Effector memory CD8-positive, alpha-beta T cell (primary cell): Measurements from ENCODE around the gene AGBL5.
"Not testable (repeated sequence)": the region's sequence is repeated elsewhere in the genome, so short reads cannot be mapped to it uniquely, and the experiment has no call there.

Experiments
- ATAC-seq: fragments of 150-1000 bp; cut with Tn5 transposase; replicated peaks from 2 replicates; pipeline ENCODE4 v1.10.0; 2021; ENCODE audit warnings: mild to moderate bottlenecking, moderate library complexity
- DNase-seq, 3 experiments: peaks; one replicate each; pipeline ENCODE4 v3.0.0; 2021
- H3K27ac Mint-ChIP-seq, 2 donors: one replicate each; pipeline ENCODE4 v1.8.0; 2022; ENCODE audit warnings: mild to moderate bottlenecking in 2 of 2, mixed read lengths in 2 of 2, moderate library complexity in 2 of 2
- H3K27me3 Mint-ChIP-seq, 2 donors: one replicate each; pipeline ENCODE4 v1.8.0; 2022; ENCODE audit warnings: mixed read lengths in 2 of 2
- H3K36me3 Mint-ChIP-seq: one replicate; pipeline ENCODE4 v1.8.0; 2022; ENCODE audit warnings: mild to moderate bottlenecking, moderate library complexity, mixed read lengths; ENCODE audit not compliant: insufficient read depth
- H3K4me1 Mint-ChIP-seq, 2 donors: one replicate each; pipeline ENCODE4 v1.8.0; 2022; ENCODE audit warnings: low read depth in 2 of 2, mixed read lengths in 2 of 2
- H3K4me3 Mint-ChIP-seq, 2 donors: one replicate each; pipeline ENCODE4 v1.8.0; 2022; ENCODE audit warnings: mild to moderate bottlenecking in 2 of 2, mixed read lengths in 2 of 2, moderate library complexity in 2 of 2
- H3K9me3 Mint-ChIP-seq, 2 donors: one replicate each; pipeline ENCODE4 v1.8.0; 2022; ENCODE audit warnings: mixed read lengths in 2 of 2

The AGBL5 gene

DNA sequence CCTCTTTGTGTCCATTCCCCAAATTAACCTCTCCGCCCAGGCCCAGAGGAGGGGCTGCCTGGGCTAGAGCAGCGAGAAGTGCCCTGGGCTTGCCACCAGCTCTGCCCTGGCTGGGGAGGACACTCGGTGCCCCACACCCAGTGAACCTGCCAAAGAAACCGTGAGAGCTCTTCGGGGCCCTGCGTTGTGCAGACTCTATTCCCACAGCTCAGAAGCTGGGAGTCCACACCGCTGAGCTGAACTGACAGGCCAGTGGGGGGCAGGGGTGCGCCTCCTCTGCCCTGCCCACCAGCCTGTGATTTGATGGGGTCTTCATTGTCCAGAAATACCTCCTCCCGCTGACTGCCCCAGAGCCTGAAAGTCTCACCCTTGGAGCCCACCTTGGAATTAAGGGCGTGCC, 48.6 kb downstream of the AGBL5 start:
- Mint-ChIP-seq H3K27ac (no peak overlapping the region), H3K4me3 (no peak overlapping the region), H3K9me3 (no peaks in the 10 kb centered on the region), H3K27me3 (peaks cover 0 to 27% of the 10 kb centered on the region in 2 donors), H3K4me1 (peaks cover 7 to 20% of the 10 kb centered on the region in 2 donors), H3K36me3 (no peaks in the 10 kb centered on the region)
- ATAC-seq (no peak), DNase-seq (no peak)

DNA sequence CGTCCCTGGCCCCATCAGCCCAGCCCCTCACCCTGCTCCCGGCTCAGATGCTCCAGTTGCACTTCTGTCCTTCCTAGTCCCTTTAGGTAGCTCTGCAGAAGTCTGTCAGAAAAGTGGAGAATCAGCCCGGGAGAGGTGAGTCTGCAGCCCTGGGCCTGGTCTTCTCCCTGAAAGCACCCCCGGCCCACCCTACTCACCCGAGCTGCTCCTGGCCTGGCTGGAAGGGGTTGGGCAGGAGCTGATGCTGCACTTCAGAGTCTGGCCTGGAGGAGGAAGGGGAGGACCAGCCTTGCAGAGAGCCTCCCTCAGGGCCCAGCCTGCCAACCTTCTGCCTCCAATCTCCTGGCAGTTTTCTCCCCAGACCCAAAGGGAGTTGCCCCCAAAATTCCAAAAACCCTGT, 50.9 kb downstream of the AGBL5 start:
- no peak overlapping the region for H3K27ac Mint-ChIP-seq
- ATAC-seq: no peak
- DNase-seq: no peak
- H3K9me3 Mint-ChIP-seq: no peaks in the 10 kb centered on the region
- peaks cover 7 to 42% of the 10 kb centered on the region in 2 donors for H3K27me3 Mint-ChIP-seq
- no peaks in the 10 kb centered on the region for H3K36me3 Mint-ChIP-seq
- H3K4me3 Mint-ChIP-seq: no peak overlapping the region
- H3K4me1 Mint-ChIP-seq: peaks cover 0 to 6% of the 10 kb centered on the region in 2 donors

DNA sequence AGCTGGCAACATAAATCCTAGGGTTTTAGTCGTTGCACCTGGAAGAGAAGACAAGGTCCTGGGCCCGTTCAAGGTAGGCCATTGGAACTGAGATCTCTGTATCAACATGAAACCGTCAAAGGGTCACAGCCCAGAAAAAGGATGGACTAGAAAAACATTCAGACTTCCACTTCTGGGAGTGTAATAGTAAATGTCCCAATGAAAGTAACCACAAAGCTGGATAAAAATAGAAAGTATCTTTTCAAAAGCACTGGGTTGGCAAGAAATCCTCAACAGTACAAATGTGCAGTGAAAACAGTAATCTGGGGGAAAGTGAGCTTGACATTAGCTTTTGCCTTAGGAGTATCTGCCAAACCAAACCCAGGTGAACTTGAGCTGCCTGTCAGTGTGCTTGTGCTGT, 54.5 kb downstream of the AGBL5 start:
- H3K27ac Mint-ChIP-seq: no peak overlapping the region
- H3K4me1 Mint-ChIP-seq: no peaks in the 10 kb centered on the region
- peaks cover 7 to 49% of the 10 kb centered on the region in 2 donors for H3K27me3 Mint-ChIP-seq
- H3K36me3 Mint-ChIP-seq: no peaks in the 10 kb centered on the region
- DNase-seq (no peak), ATAC-seq (no peak)
- no peak overlapping the region for H3K4me3 Mint-ChIP-seq
- H3K9me3 Mint-ChIP-seq: no peaks in the 10 kb centered on the region

DNA sequence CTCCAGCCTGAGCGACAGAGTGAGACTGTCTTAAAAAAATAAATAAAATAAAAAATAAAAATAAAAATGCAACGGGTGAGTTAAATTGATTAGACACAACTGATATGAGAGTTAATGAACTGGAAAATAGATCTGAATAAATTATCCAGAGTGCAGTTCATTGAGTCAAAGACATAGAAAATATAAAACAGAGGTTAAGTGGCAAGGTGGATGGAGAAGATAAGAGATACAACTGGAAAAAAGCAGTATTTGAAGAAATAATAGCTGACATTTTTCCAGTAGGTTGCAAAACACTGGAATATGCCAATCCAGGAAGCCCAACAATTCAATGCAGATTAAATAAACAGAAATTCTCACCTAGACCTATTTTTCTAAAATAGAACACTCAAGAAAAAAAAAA, 56.8 kb downstream of the AGBL5 start:
- Mint-ChIP-seq H3K4me1 (no peaks in the 10 kb centered on the region), H3K4me3 (no peak overlapping the region), H3K27me3 (peaks cover 13 to 35% of the 10 kb centered on the region in 2 donors), H3K9me3 (no peaks in the 10 kb centered on the region), H3K36me3 (no peaks in the 10 kb centered on the region), H3K27ac (no peak overlapping the region)
- no peak for ATAC-seq
- no peak for DNase-seq

DNA sequence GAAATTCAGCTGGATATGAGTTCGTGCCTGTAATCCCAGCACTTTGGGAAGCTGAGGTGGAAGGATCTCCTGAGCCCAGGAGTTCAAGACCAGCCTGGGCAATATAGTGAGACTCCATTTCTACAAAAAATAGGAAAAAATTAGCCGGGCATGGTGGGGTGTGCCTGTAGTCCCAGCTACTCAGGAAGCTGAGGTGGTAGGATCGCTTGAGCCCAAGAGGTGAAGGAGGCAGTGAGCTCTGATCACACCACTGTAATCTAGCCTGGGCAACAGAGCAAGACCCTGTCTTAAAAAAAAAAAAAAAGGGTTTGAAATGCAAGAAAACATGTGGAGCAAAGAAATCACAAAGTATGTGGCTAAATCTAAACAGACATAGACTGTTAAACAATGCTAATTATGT, 57.6 kb downstream of the AGBL5 start:
- no peak for DNase-seq
- Mint-ChIP-seq H3K4me3 (no peak overlapping the region), H3K9me3 (no peaks in the 10 kb centered on the region), H3K4me1 (no peaks in the 10 kb centered on the region), H3K36me3 (no peaks in the 10 kb centered on the region), H3K27ac (no peak overlapping the region), H3K27me3 (peaks cover 13 to 33% of the 10 kb centered on the region in 2 donors)
- ATAC-seq: no peak

DNA sequence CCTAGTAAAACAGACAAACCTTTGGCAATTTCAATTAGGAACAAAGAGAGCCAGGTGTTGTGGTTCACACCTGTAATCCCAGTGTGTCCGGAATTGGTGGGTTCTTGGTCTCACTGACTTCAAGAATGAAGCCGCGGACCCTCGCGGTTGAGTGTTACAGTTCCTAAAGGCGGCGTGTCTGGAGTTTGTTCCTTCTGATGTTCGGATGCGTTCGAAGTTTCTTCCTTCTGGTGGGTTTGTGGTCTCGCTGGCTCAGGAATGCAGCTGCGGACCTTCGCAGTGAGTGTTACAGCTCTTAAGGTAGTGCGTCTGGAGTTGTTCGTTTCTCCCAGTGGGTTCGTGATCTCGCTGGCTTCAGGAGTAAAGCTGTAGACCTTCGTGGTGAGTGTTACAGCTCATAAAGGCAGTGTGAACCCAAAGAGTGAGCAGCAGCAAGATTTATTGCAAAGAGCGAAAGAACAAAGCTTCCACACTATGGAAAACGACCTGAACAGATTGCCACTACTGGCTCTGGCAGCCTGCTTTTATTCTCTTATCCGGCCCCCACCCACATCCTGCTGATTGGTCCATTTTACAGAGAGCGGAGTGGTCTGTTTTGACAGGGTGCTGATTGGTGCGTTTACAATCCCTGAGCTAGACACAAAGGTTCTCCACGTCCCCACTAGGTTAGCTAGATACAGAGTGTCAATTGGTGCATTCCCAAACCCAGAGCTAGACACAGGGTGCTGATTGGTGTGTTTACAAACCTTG, 59.3 kb downstream of the AGBL5 start:
- not testable (repeated sequence) for ATAC-seq, DNase-seq, H3K9me3 Mint-ChIP-seq, H3K36me3 Mint-ChIP-seq, H3K27ac Mint-ChIP-seq, H3K4me1 Mint-ChIP-seq, H3K4me3 Mint-ChIP-seq
- peaks cover 11 to 31% of the 10 kb centered on the region in 2 donors for H3K27me3 Mint-ChIP-seq

DNA sequence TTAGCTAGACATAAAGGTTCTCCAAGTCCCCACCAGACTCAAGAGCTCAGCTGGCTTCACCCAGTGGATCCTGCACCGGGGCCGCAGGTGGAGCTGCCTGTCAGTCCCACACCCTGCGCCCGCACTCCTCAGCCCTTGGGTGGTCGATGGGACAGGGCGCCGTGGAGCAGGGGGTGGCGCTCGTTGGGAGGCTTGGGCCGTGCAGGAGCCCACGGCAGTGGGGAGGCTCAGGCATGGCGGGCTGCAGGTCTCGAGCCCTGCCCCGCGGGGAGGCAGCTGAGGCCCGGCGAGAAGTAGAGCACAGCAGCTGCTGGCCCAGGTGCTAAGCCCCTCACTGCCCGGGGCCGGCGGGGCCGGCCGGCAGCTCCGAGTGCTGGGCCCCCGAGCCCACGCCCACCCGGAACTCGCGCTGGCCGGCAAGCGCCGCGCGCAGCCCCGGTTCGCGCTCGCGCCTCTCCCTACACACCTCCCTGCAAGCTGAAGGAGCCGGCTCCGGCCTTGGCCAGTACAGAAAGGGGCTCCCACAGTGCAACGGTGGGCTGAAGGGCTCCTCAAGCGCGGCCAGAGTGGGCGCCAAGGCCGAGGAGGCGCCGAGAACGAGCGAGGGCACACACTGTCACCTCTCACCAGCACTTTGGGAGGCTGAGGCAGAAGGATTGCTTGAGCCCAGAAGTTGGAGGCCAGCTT, 60.1 kb downstream of the AGBL5 start:
- not testable (repeated sequence) for H3K9me3 Mint-ChIP-seq, ATAC-seq

DNA sequence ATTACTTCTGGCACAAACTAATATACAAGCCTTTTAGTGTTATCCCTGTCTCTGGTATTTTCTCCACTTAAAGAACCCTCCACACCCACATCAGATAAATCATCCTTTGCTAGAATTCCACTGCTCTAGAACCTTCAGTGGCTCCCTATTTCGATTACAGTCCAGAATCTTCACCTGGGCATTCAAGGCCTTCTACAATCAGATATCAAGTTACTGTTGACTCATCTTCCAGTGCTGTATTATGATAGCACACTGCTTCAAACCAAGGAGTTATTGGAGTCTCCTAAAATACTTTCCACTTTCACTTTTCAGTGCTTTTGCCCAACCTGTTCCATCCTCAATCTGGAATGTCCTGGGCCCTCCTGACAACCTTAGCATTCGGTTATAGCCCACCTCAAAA, 64.1 kb downstream of the AGBL5 start:
- Mint-ChIP-seq H3K27me3 (peaks cover 32 to 53% of the 10 kb centered on the region in 2 donors), H3K4me1 (peaks cover 0 to 4% of the 10 kb centered on the region in 2 donors), H3K36me3 (no peaks in the 10 kb centered on the region), H3K27ac (no peak overlapping the region), H3K4me3 (no peak overlapping the region), H3K9me3 (no peaks in the 10 kb centered on the region)
- ATAC-seq (no peak), DNase-seq (no peak)

More for the DNA sequence above, 60.1 kb downstream of the AGBL5 start:
- H3K4me3 Mint-ChIP-seq, H3K4me1 Mint-ChIP-seq, H3K36me3 Mint-ChIP-seq, H3K27ac Mint-ChIP-seq, DNase-seq: not testable (repeated sequence)
- H3K27me3 Mint-ChIP-seq: peaks cover 6 to 26% of the 10 kb centered on the region in 2 donors

DNA sequence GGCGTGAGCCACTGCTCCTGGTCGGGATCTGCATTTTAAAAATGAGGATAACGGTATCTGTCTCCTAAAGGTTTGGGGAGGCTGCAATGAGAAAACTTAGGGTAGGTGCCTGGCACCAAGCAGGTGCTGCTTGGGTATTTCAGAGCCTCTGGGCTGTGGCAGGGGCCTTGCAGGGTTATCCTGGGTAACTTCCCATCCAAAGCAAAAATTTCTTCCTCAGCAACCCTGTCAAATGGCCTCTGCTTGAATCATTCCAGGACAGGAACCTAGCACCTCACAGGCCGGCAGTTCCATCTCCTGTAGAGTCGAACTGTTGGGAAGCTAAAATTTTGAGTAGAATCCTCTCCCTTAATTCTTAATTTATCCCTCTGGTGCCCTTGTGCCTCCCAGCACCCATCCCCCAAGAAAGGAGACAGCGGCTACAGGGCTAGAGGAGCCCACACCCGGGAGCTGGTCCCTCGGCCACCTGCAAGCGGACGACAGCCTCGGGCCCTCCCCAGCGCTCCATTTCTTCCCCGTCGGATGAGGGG, 66.6 kb downstream of the AGBL5 start:
- Mint-ChIP-seq H3K27ac (no peak overlapping the region), H3K36me3 (peaks cover 4% of the 10 kb centered on the region), H3K4me1 (peaks cover 8 to 11% of the 10 kb centered on the region in 2 donors), H3K27me3 (peaks cover 27 to 53% of the 10 kb centered on the region in 2 donors), H3K4me3 (peak overlapping the region; percentile 19 to 20), H3K9me3 (no peaks in the 10 kb centered on the region)
- ATAC-seq (no peak), DNase-seq (no peak)

DNA sequence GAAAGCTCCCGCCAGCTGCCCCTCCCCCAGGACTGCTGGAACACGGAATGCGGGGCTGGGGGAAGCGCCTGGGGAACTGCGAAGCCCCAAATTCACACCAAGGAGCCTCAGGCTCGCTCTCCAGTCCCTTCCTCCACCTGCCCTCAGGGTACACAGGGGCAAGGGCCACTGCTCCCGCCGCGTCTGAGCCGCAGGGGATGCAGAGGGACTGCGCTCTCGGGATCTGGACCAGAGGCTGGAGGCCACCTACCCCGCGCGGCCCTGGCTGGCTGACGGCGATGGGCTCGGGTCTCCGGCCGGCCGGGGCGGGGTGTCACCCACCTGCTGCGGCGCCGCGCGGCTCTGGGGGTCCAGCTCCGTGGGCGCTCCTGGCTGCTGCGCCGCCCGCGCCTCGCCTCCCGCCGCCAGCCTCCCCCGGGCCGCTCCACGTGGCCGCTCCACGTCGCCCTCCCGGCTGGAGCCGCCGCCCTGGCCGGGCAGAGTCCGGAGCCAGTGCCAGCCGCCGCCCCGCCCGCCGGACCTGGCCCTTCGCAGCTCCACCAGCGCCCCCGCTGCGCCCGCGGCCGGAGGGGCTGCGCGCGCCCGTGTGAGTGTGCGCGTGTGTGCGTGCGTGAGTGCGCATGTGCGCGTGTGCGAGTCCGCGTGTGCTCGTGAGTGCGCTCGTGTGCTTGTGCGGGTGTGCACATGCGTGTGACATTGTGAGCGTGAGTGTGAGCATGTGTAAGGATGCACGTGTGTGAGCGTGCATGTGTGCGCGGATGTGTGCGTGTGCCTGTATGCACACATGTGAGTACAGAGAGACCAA, 67.3 kb downstream of the AGBL5 start, which contains the start of gene CGREF1:
Gene CGREF1 (minus strand): TSS at position 604 of the 805 bp plus-strand sequence. CDS start 14,762 bp downstream, outside the sequence.
- Mint-ChIP-seq H3K27me3 (peaks cover 26 to 53% of the 10 kb centered on the region in 2 donors), H3K27ac (no peak within 1 kb of the TSS), H3K9me3 (no peaks in the 10 kb centered on the region), H3K4me3 (peak within 1 kb of the TSS; percentile 20 to 61), H3K4me1 (peaks cover 12 to 15% of the 10 kb centered on the region in 2 donors), H3K36me3 (peaks cover 4% of the 10 kb centered on the region)
- DNase-seq: no peak
- no peak for ATAC-seq

DNA sequence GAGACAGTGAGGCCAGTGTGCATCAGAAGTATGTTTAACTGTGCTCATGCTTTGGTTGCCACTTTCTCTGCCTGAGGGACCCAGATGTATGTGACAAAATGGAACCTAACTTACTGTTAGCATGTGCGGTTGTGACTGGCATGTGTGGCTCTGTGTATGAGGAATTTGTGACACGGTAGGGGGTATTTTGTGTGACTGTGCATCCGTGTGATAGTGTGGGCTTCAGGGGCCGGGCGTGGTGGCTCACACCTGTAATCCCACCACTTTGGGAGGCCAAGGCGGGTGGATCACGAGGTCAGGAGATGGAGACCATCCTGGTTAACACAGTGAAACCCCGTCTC, 67.8 kb downstream of the AGBL5 start:
- peaks cover 26 to 50% of the 10 kb centered on the region in 2 donors for H3K27me3 Mint-ChIP-seq
- not testable (repeated sequence) for H3K27ac Mint-ChIP-seq

More for the DNA sequence above, 67.8 kb downstream of the AGBL5 start:
- not testable (repeated sequence) for DNase-seq, H3K9me3 Mint-ChIP-seq, H3K36me3 Mint-ChIP-seq, ATAC-seq
- peaks cover 15 to 19% of the 10 kb centered on the region in 2 donors for H3K4me1 Mint-ChIP-seq
- H3K4me3 Mint-ChIP-seq: peak overlapping the region in 1 of 2 donors; percentile 61
